ENCODE results near the gene BACH2.
"Not testable (repeated sequence)": the region's sequence is repeated elsewhere in the genome, so short reads cannot be mapped to it uniquely, and the experiment has no call there.

BACH2 gene

DNA sequence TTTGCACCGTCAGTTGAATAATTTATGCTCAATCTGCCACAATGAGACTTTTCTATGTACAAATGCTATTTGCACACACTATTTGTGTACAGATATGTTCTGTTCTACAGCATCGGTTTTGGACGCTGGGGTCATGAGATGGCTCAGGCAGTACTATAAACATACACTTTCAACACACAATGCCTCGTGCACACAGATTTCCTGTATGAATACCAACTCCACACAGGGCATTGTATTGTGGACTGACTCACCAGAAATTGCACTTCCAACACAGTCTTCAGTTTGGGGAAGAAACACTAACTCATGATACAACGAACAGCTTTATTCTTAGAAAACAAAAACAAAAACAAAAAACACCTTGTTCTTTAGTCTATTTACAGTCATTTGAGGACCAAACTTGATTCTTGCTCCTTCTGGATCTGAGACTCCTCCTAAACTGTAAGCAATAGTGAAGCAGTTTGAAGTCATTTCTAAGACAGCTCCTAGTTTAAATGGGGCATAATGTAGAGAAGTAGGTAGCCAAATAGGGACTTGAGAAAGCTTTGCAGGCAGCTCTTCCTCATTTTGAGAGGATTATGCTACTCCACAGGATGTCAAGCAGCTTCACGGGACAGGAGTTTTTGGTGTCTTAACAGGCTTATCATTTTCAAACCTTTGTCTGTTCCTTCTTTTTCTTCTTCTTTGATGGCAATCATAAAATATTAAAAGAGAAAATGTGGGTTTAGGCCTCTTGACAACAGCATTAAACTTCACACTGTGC, 368.7 kb downstream of the BACH2 start:
- DNase-seq, result no peak

- DNase-seq, result no peak
Observed at GRCh38 chr6:89927264-89927663, 369.4 kb downstream of the BACH2 start.

GRCh38 chr6:89925826-89926225, 370.8 kb downstream of the BACH2 start:
- no peak for DNase-seq

- no peak for DNase-seq
Observed at GRCh38 chr6:89924231-89924630, 372.4 kb downstream of the BACH2 start.

DNA sequence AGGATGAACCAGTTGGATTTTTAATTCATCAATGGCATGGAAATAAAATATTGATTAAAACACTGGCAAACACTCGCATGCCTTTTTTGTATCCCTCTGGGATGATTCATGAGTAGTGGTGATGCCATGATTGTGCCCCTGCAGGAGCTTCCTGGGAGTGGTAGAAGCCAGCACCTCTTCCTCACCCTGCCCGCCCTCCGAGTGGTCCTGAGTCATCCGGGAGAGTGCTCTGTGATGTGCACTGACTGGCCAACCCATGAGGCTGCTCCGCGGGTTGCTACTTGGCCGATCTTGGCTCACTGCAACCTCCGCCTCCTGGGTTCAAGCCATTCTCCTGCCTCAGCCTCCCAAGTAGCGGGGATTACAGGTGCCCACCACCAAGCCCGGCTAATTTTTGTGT, 375.0 kb downstream of the BACH2 start:
- DNase-seq, result no peak

DNA sequence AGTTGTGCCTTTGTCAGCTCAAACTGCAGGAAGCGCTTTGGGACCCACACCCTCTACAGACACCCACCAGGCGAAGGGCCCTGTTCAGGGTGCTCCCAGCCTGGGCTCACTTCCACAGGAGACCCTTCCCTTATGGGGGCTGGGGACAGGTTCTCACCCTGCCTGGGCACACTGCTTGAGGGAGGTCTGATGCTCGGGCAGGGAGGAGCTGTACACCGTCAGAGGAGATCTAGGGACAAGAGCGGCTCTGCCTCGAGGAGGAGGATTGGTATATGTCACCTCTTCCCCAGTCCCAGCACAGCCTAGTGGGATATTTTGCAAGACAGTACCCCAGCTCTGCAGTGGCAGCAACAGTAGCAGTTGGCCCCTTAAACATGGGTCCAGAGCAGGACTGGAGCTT, 375.4 kb downstream of the BACH2 start:
- DNase-seq, result no peak

GRCh38 chr6:89917801-89918366, 378.8 kb downstream of the BACH2 start:
- no peak for DNase-seq

- DNase-seq, result no peak
Observed at GRCh38 chr6:89917216-89917615, 379.4 kb downstream of the BACH2 start.

GRCh38 chr6:89916136-89916920, 380.3 kb downstream of the BACH2 start:
- no peak for DNase-seq

- no peak for DNase-seq
Observed at GRCh38 chr6:89910902-89911240, 385.8 kb downstream of the BACH2 start.

DNA sequence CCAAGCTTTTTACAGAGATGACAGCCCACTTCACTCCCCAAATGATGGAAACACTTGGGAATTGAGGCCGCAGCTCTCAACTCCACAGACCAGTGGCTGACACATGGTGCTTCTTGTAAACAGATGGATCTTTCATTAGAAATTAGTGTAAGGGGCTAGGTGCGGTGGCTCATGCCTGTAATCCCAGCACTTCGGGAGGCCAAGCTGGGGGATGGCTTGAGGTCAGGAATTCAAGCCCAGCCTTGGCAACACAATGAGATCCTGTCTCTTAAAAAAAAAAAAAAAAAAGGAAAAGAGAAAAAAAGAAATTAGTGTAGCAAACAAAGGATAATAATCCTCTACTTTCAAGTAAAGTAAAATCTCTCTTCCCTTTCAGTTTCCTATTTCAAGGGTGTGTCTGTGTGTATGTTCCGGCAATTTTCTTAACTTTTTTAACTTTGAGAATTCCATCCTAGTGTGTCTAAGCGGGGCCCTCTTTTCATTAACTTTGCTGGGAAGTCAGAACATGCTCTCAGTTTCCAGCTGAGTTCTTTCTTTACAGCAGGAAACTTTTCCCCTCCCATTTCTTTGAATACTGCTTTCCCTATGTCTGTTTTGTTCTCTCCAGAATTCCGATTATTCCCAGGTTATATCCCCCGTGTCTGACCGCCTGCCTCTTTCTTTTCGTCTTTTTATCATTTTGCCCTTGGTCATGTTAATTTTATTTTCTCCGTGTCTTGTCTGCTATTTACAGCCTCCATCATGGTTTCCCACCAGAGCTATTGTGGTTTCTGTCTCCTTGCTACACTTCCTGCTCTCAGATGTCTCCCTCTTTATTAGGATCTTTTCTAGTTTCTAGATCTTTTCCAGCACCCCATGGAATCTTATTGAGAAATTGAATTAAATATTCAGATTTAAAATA, 386.4 kb downstream of the BACH2 start:
- DNase-seq, result not testable (repeated sequence)

- no peak for DNase-seq
Observed at GRCh38 chr6:89895276-89895874, 401.3 kb downstream of the BACH2 start.

- DNase-seq, result no peak
Observed at GRCh38 chr6:89894169-89894568, 402.5 kb downstream of the BACH2 start, which contains the start of gene GJA10. GJA10 (plus strand) TSS chr6:89894469; CDS start chr6:89894469, 0 bp downstream.

DNA sequence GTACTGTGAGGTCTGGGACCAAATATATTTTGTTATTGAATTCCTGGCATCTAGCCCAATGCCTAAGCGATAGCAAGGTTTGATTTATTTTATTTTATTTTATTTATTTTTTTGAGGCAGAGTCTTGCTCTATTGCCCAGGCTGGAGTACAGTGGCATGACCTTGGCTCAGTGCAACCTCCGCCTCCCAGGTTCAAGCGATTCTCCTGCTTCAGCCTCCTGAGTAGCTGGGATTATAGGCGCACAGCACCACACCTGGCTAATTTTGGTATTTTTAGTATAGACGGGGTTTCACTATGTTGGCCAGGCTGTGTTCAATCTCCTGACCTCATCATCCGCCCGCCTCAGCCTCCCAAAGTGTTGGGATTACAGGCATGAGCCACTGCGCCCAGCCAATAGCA, 404.1 kb downstream of the BACH2 start:
- DNase-seq, result not testable (repeated sequence)

GRCh38 chr6:89890845-89891528, 405.7 kb downstream of the BACH2 start:
- peak; percentile 14 for DNase-seq

DNA sequence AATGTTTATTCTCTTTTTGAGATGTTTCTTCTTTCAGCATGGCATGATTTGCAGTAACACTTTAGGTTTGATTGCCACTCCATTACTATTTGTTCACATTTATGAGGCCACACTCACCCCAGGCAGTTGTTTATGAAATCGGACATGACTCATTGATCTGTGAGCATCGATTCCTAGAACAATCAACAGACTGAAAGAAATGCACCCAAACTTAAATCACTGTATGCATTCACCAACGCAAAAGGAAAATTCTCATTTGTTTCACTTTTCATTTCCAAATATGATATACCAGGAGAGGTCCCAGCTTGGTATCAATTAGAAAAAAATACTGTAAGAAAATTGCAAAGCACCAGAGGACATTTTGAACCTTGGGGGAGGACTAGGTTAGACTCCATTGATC, 407.8 kb downstream of the BACH2 start:
- no peak for DNase-seq

GRCh38 chr6:89888138-89888514, 408.5 kb downstream of the BACH2 start:
- DNase-seq, result no peak

DNA sequence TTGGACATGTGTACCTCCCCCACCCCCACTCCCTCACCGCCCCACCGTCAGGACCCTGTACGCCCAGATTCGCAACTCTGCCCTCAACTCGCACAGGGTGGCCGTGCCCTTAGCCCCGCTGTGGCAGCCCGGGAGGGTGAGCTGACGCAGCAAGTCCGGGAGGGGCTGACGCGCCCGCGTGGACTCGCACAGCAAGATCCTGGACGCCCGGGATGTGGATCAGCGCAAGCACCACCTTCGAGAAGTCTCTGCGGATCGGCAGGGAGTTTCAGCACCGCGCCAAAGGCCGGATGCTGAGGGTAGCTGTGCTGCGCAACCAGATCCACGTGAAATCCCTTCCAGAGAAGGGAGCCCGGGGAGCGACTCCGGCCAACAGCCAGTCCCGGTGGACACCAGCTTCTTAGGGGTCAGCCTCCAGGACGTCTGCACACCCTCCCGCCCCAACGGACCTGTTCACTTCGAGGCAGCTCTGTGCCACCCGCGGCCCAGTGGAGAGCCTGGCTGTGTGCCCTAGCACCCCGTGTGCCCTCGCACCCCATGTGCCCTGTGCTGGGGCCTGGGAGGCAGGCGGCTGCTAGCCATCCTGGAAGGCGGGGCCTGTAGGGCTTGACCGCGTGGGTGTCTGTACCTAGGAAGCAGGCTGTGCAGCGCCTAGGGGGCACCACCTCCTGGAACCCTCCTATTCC, 409.0 kb downstream of the BACH2 start:
- no peak for DNase-seq

GRCh38 chr6:89886378-89887120, 410.1 kb downstream of the BACH2 start:
- no peak for DNase-seq
